ENCODE data around the gene TIAM2. TPM values are rescaled to one million over a fixed set of nuclear protein-coding genes. Genes with fewer than 3 reads are reported as not detected.

TIAM2 gene
- total RNA-seq, 4 donors from 2014 or later, result 4.8 to 11.4 (median 6.7) TPM

DNA sequence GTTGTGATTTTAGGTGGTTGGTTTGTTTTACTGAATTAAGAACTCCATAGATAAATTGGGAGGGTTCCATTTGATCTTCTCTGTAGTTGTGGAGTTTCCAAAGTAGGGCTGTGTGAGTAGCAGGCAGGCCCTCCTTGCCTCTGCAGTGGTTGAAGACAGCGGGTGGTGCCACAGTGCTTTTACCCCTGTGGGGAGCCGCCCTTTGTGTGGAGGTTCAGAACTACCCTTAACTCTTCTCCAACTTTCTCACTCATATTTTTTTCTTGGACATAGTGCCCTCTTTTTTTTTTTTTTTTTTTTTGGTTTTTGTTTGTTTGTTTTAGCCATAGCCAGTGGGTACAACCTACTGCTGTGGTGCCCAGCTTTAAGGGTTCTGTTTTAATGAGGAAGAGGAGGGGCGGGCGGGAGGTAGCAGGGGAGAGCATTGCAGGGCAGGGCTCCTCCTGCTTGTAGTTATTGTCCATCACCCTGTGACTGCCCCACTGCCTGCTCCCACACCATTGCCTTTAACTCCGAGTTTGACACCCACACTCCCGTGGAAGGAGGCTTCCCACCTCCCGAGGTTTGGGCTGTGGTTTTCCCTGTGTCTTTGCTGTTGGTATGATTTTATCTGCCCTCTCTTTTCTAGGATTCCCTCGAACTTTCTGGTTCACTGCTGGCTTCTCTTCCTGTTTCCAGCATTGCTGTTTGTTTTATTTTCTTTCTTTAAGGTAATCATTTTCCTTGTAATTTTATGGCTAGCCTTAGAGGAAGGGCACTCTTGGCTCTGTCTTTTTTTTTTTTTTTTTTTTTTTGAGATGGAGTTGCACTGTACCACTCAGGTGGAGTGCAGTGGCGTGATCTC is 50.7 kb downstream of the TIAM2 start:
- TF ChIP-seq POLR2A (IDR thresholded peaks at IDR 0.05) (no peak), EP300 (IDR thresholded peaks at IDR 0.05) (no peak), POLR2AphosphoS5 (IDR thresholded peaks at IDR 0.05) (no peak)
- TF ChIP-seq, protein P1, sequence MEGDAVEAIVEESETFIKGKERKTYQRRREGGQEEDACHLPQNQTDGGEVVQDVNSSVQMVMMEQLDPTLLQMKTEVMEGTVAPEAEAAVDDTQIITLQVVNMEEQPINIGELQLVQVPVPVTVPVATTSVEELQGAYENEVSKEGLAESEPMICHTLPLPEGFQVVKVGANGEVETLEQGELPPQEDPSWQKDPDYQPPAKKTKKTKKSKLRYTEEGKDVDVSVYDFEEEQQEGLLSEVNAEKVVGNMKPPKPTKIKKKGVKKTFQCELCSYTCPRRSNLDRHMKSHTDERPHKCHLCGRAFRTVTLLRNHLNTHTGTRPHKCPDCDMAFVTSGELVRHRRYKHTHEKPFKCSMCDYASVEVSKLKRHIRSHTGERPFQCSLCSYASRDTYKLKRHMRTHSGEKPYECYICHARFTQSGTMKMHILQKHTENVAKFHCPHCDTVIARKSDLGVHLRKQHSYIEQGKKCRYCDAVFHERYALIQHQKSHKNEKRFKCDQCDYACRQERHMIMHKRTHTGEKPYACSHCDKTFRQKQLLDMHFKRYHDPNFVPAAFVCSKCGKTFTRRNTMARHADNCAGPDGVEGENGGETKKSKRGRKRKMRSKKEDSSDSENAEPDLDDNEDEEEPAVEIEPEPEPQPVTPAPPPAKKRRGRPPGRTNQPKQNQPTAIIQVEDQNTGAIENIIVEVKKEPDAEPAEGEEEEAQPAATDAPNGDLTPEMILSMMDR (IDR thresholded peaks at IDR 0.05), result no peak
- Histone ChIP-seq H3K4me3 (no peak overlapping the region), H3K36me3 (no peaks in the 10 kb centered on the region), H3K4me1 (peaks cover 9% of the 10 kb centered on the region), H3K27me3 (no peaks in the 10 kb centered on the region), H3K27ac (no peak overlapping the region), H3K9me3 (no peaks in the 10 kb centered on the region)
- no peak for DNase-seq (ENCODE audit: low spot score in 2 of 2)
- 89% methylated on average over 9 of the region's 9 CpGs for WGBS

DNA sequence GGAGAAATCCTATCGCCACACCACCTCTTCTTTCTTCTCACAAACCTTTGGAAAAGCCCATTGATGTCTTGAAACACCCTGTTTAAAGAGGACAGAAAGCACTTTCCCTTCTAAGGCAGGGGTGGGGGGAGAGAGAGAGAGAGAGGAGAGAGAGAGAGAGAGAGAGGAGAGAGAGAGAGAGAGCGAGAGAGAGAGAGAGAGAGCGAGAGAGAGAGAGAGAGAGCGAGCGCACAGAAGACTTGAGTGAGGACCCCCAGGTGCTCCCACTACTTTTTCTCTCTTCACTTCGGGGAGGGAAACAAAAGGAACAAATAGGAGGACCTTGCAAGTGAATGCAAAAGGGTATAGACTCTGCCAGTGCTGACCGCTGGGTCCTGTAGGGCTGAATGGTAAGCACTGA is 52.4 kb downstream of the TIAM2 start:
- TF ChIP-seq POLR2AphosphoS5 (IDR thresholded peaks at IDR 0.05), result no peak
- DNase-seq (ENCODE audit: low spot score in 2 of 2), result no peak
- H3K4me1 ChIP-seq, result no peaks in the 10 kb centered on the region
- H3K9me3 ChIP-seq, result no peaks in the 10 kb centered on the region
- no peak overlapping the region for H3K27ac ChIP-seq
- no peaks in the 10 kb centered on the region for H3K27me3 ChIP-seq
- 94% methylated on average over 6 of the region's 7 CpGs for whole genome bisulfite sequencing
- H3K4me3 ChIP-seq, result no peak overlapping the region
- H3K36me3 ChIP-seq, result no peaks in the 10 kb centered on the region

DNA sequence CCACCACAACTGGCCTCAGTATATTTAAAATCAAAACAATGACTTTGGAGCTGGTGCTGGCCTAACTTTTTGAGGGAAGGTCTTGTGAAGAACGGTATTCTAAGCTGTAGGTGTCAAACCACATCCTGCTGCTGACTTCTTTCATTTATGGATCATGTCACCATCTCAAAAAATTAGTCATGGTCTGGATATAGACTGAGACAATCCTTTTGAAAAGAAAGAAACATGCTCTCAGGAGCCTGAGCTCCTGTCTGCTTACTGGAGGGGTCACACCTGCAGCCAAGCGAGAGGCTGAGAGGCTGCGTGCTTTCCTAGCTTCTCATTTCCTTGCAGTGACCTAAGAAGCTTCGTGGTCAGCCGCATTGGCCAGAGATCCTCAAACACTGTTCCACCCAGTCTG is 55.2 kb downstream of the TIAM2 start:
- no peak for TF ChIP-seq POLR2A (IDR thresholded peaks at IDR 0.05)
- 81% methylated on average over 5 of the region's 5 CpGs for WGBS
- no peak overlapping the region for H3K27ac ChIP-seq
- no peaks in the 10 kb centered on the region for H3K27me3 ChIP-seq
- no peak for DNase-seq (ENCODE audit: low spot score in 2 of 2)
- no peaks in the 10 kb centered on the region for H3K4me1 ChIP-seq
- no peaks in the 10 kb centered on the region for H3K9me3 ChIP-seq
- H3K36me3 ChIP-seq, result no peaks in the 10 kb centered on the region
- no peak overlapping the region for H3K4me3 ChIP-seq

DNA sequence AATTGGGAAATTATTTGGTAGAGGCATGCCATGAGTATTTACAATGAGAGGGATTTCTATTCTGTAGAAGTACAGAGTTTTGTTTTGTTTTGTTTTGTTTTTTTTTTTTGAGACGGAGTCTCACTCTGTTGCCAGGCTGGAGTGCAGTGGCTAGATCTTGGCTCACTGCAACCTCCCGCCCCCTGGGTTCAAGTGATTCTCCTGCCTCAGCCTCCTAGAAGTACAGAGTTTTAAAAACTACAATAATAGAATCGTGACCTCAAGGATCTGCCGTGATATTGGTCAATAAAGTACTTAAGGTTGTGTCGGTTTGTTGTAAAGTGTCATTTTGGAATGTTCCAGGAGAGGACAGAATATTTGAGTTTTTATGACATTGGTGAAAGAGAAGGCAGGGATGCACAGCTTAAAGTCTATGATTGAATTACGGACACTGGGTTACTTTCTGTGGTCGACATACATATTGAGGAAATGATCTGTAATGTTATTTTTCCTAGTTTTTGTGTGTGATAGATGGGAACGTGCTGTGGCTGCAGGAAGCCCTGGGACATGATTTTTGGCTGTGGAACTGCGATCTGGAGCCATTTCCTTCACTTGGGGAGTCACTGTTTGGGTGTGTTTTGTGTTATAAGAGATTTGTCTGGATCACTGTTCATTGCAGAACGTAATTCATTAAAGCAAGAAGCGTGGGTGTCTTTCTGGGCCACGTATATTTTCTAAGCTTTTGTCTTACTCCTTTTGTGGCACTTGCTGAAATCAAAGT is 59.6 kb downstream of the TIAM2 start:
- Histone ChIP-seq H3K27me3 (no peaks in the 10 kb centered on the region), H3K4me3 (no peak overlapping the region), H3K36me3 (no peaks in the 10 kb centered on the region), H3K27ac (peak overlapping the region; percentile 20), H3K9me3 (no peaks in the 10 kb centered on the region), H3K4me1 (no peaks in the 10 kb centered on the region)
- TF ChIP-seq EP300 (IDR thresholded peaks at IDR 0.05), result no peak
- TF ChIP-seq, protein P1 (IDR thresholded peaks at IDR 0.05), result no peak
- no peak for TF ChIP-seq POLR2AphosphoS5 (IDR thresholded peaks at IDR 0.05)
- no peak for TF ChIP-seq POLR2A (IDR thresholded peaks at IDR 0.05)
- WGBS, result 46% methylated on average over 12 of the region's 12 CpGs
- no peak for DNase-seq (ENCODE audit: low spot score in 2 of 2)

DNA sequence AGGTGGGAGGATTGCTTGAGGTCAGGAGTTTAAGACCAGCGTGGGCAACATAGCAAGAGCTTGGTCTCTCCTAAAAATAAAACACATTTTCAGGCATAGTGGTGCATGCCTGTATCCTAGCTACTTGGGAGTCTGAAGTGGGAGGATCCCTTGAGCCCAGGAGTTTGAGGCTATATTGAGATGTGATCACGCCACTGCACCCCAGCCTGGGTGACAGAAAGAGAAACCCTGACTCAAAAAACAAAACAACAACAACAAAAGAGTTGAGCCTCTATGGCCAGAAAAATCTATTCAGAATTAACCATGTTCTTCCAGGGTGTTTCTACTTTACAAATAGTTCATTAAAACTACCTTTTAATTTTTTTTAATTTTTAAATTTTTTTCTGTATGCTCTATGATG is 60.6 kb downstream of the TIAM2 start:
- H3K4me1 ChIP-seq, result no peaks in the 10 kb centered on the region
- no peak overlapping the region for H3K4me3 ChIP-seq
- no peak for DNase-seq (ENCODE audit: low spot score in 2 of 2)
- H3K27ac ChIP-seq, result no peak overlapping the region
- 77% methylated on average over 2 of the region's 2 CpGs for WGBS
- no peaks in the 10 kb centered on the region for H3K27me3 ChIP-seq
- no peaks in the 10 kb centered on the region for H3K36me3 ChIP-seq
- TF ChIP-seq, protein P1 (IDR thresholded peaks at IDR 0.05), result no peak
- TF ChIP-seq POLR2AphosphoS5 (IDR thresholded peaks at IDR 0.05) (no peak), EP300 (IDR thresholded peaks at IDR 0.05) (no peak), POLR2A (IDR thresholded peaks at IDR 0.05) (no peak)
- no peaks in the 10 kb centered on the region for H3K9me3 ChIP-seq

DNA sequence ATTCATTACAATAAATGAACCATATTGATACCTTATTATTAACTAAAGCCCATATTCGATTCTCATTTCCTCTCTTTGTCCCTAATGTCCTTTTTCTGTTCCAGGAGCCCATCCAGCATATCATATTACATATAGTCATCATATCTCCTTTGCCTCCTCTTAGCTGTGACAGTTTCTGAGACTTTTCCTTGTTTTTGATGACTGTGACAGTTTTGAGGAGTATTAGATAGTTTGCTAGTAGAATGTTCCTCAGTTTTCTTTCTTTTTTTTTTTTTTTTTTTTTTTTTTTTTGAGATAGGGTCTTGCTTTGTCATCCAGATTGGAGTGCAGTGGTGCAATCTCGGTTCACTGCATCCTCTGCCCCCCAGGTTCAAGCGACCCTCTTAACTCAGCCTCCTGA is 61.6 kb downstream of the TIAM2 start:
- TF ChIP-seq, protein P1 (IDR thresholded peaks at IDR 0.05), result no peak
- TF ChIP-seq EP300 (IDR thresholded peaks at IDR 0.05), result no peak
- no peak for TF ChIP-seq POLR2A (IDR thresholded peaks at IDR 0.05)
- no peak for TF ChIP-seq POLR2AphosphoS5 (IDR thresholded peaks at IDR 0.05)
- Histone ChIP-seq H3K27ac (no peak overlapping the region), H3K36me3 (no peaks in the 10 kb centered on the region), H3K9me3 (no peaks in the 10 kb centered on the region), H3K27me3 (no peaks in the 10 kb centered on the region), H3K4me3 (no peak overlapping the region), H3K4me1 (no peaks in the 10 kb centered on the region)
- DNase-seq (ENCODE audit: low spot score in 2 of 2), result no peak
- WGBS, result 92% methylated on average over 3 of the region's 3 CpGs
